ENCODE measurements around the gene TSHZ3. TPM values are rescaled to one million over a fixed set of nuclear protein-coding genes. Genes with fewer than 3 reads are reported as not detected.

TSHZ3 gene
- total and polyA plus RNA-seq, 7 donors: 0.46 to 27.7 (median 16.1) TPM

- H3K9me3 ChIP-seq: no peaks in the 10 kb centered on the region
- H3K27me3 ChIP-seq: no peaks in the 10 kb centered on the region
- peak overlapping the region; percentile 21 to 99 (median 72) for H3K27ac ChIP-seq
- WGBS, 2 donors: 84 to 89% methylated on average over 4 of the region's 4 CpGs
- TF ChIP-seq POLR2A (IDR thresholded peaks at IDR 0.05) (no peak), CTCF (IDR thresholded peaks at IDR 0.05) (no peak), EP300 (IDR thresholded peaks at IDR 0.05) (no peak), POLR2AphosphoS5 (IDR thresholded peaks at IDR 0.05) (no peak)
- peaks cover 0 to 89% (median 68%) of the 10 kb centered on the region in 4 donors for H3K4me1 ChIP-seq
- no peak for DNase-seq
- H3K36me3 ChIP-seq: no peaks in the 10 kb centered on the region
- intact Hi-C loops (cut with DNase I): loop anchor here (10.0 kb wide), 1 partner anchor 645 kb away; no protein-coding TSS in a partner anchor
- H3K4me3 ChIP-seq: no peak overlapping the region
These were observed 19.4 kb downstream of the TSHZ3 start for GRCh38 chr19:31329819-31330218.

GRCh38 chr19:31328238-31328637, 21.0 kb downstream of the TSHZ3 start:
- no peak for DNase-seq
- intact Hi-C loops (cut with DNase I): no loop called here
- H3K36me3 ChIP-seq: no peaks in the 10 kb centered on the region
- H3K4me3 ChIP-seq: no peak overlapping the region
- H3K27ac ChIP-seq: no peak overlapping the region
- 49 to 85% methylated on average over 4 of the region's 4 CpGs for WGBS, 2 donors
- H3K4me1 ChIP-seq: peaks cover 0 to 73% (median 52%) of the 10 kb centered on the region in 4 donors
- no peaks in the 10 kb centered on the region for H3K27me3 ChIP-seq
- no peaks in the 10 kb centered on the region for H3K9me3 ChIP-seq
- TF ChIP-seq EP300 (IDR thresholded peaks at IDR 0.05) (no peak), POLR2AphosphoS5 (IDR thresholded peaks at IDR 0.05) (no peak), CTCF (IDR thresholded peaks at IDR 0.05) (no peak), POLR2A (IDR thresholded peaks at IDR 0.05) (no peak)

GRCh38 chr19:31326329-31327028, 22.8 kb downstream of the TSHZ3 start:
- peak overlapping the region in 2 of 4 donors; percentile 46 to 52 for H3K27ac ChIP-seq
- intact Hi-C loops (cut with DNase I): no loop called here
- 68 to 74% methylated on average over 14 of the region's 14 CpGs for WGBS, 2 donors
- DNase-seq: no peak
- TF ChIP-seq EP300 (IDR thresholded peaks at IDR 0.05): no peak
- TF ChIP-seq CTCF (IDR thresholded peaks at IDR 0.05): no peak
- TF ChIP-seq POLR2AphosphoS5 (IDR thresholded peaks at IDR 0.05): no peak
- no peak for TF ChIP-seq POLR2A (IDR thresholded peaks at IDR 0.05)
- H3K4me1 ChIP-seq: peaks cover 0 to 56% (median 35%) of the 10 kb centered on the region in 4 donors
- no peaks in the 10 kb centered on the region for H3K36me3 ChIP-seq
- no peak overlapping the region for H3K4me3 ChIP-seq
- no peaks in the 10 kb centered on the region for H3K27me3 ChIP-seq
- H3K9me3 ChIP-seq: no peaks in the 10 kb centered on the region

GRCh38 chr19:31325342-31325741, 23.9 kb downstream of the TSHZ3 start:
- no peak for DNase-seq
- Histone ChIP-seq H3K9me3 (no peaks in the 10 kb centered on the region), H3K27ac (no peak overlapping the region), H3K27me3 (no peaks in the 10 kb centered on the region), H3K36me3 (no peaks in the 10 kb centered on the region), H3K4me3 (no peak overlapping the region), H3K4me1 (peaks cover 0 to 44% (median 24%) of the 10 kb centered on the region in 4 donors)
- intact Hi-C loops (cut with DNase I): no loop called here
- no peak for TF ChIP-seq POLR2A (IDR thresholded peaks at IDR 0.05)
- no peak for TF ChIP-seq POLR2AphosphoS5 (IDR thresholded peaks at IDR 0.05)
- 92 to 97% methylated on average over 11 of the region's 11 CpGs for WGBS, 2 donors

- Histone ChIP-seq H3K27ac (no peak overlapping the region), H3K4me1 (peaks cover 0 to 57% (median 47%) of the 10 kb centered on the region in 4 donors), H3K9me3 (no peaks in the 10 kb centered on the region), H3K27me3 (no peaks in the 10 kb centered on the region), H3K4me3 (no peak overlapping the region), H3K36me3 (no peaks in the 10 kb centered on the region)
- DNase-seq: peak; percentile 46
- TF ChIP-seq POLR2AphosphoS5 (IDR thresholded peaks at IDR 0.05) (no peak), CTCF (IDR thresholded peaks at IDR 0.05) (no peak), POLR2A (IDR thresholded peaks at IDR 0.05) (no peak), EP300 (IDR thresholded peaks at IDR 0.05) (no peak)
- 48 to 71% methylated on average over 3 of the region's 3 CpGs for WGBS, 2 donors
- intact Hi-C loops (cut with DNase I): no loop called here
These were observed 29.8 kb downstream of the TSHZ3 start for GRCh38 chr19:31319465-31319864.

All from sigmoid colon (tissue), 7 donors.